ENCODE data around the gene RASSF8. TPM values are rescaled to one million over a fixed set of nuclear protein-coding genes. Genes with fewer than 3 reads are reported as not detected.

The RASSF8 gene
- polyA plus RNA-seq, 3 donors: 0.08 to 0.39 TPM; not detected in 1

DNA sequence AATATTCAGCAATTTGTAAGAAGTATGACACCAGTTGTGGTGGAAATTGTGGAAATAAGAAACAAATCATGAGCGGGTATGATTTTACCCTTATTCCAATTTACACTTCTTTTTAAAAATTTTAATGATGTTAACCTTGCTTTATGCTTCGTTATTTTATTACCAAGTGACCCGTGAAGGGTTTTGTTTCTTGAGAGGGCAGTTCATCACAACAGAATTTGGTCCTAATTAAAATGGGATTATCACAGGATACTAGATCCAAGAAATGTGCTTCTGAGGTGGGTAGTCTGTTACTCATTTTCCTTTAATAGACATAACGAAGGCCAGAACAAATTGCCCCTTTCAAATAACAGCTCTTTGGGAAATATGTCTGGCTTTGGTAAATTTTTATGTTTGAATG lies 25.5 kb upstream of the RASSF8 start:
- Histone ChIP-seq H2AFZ (ENCODE audit: insufficient read depth, low read depth, low read length, poor library complexity, severe bottlenecking) (no peak overlapping the region), H3K9me3 (replicated peaks in 1 of 2; ENCODE audit: control insufficient read depth in 1 of 2, insufficient read depth in 1 of 2, low read length in 2 of 2) (no peaks in the 10 kb centered on the region), H3K36me3 (replicated peaks in 1 of 2; ENCODE audit: control insufficient read depth in 1 of 2, insufficient read depth in 2 of 2, low read length in 2 of 2) (no peaks in the 10 kb centered on the region), H3K9ac (ENCODE audit: insufficient read depth, low read length, poor library complexity, severe bottlenecking) (no peak overlapping the region), H3K4me3 (replicated peaks in 1 of 3; ENCODE audit: low read depth in 2 of 3, low read length in 3 of 3) (no peak overlapping the region), H3K27ac (ENCODE audit: low read depth in 1 of 2, low read length in 2 of 2) (no peak overlapping the region), H3K4me1 (ENCODE audit: control insufficient read depth in 1 of 2, insufficient read depth in 2 of 2, low read length in 2 of 2) (no peaks in the 10 kb centered on the region), H3K4me2 (replicated peaks; ENCODE audit: extremely low read depth, low read length, poor library complexity, severe bottlenecking) (no peak overlapping the region), H3K79me2 (ENCODE audit: insufficient read depth, low read length) (no peaks in the 10 kb centered on the region), H4K20me1 (ENCODE audit: insufficient read depth, low read length) (no peaks in the 10 kb centered on the region), H3K27me3 (ENCODE audit: control insufficient read depth in 2 of 2, insufficient read depth in 2 of 2, low read length in 2 of 2) (no peaks in the 10 kb centered on the region)
- Mint-ChIP-seq H3K27me3 (ENCODE audit: low read depth in 3 of 3) (peaks cover 0 to 3% (median 2%) of the 10 kb centered on the region in 3 donors), H3K4me1 (no peaks in the 10 kb centered on the region), H3K4me3 (no peak overlapping the region), H3K27ac (no peak overlapping the region), H3K9me3 (peaks cover 0 to 4% (median 0%) of the 10 kb centered on the region in 7 donors), H3K36me3 (no peaks in the 10 kb centered on the region)
- intact Hi-C loops (cut with micrococcal nuclease): no loop called here
- WGBS (ENCODE audit: insufficient coverage): no CpG with 5 or more reads among the region's 4 CpGs
- TF ChIP-seq, protein P1, sequence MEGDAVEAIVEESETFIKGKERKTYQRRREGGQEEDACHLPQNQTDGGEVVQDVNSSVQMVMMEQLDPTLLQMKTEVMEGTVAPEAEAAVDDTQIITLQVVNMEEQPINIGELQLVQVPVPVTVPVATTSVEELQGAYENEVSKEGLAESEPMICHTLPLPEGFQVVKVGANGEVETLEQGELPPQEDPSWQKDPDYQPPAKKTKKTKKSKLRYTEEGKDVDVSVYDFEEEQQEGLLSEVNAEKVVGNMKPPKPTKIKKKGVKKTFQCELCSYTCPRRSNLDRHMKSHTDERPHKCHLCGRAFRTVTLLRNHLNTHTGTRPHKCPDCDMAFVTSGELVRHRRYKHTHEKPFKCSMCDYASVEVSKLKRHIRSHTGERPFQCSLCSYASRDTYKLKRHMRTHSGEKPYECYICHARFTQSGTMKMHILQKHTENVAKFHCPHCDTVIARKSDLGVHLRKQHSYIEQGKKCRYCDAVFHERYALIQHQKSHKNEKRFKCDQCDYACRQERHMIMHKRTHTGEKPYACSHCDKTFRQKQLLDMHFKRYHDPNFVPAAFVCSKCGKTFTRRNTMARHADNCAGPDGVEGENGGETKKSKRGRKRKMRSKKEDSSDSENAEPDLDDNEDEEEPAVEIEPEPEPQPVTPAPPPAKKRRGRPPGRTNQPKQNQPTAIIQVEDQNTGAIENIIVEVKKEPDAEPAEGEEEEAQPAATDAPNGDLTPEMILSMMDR (IDR thresholded peaks at IDR 0.05): no peak
- no peak for DNase-seq

DNA sequence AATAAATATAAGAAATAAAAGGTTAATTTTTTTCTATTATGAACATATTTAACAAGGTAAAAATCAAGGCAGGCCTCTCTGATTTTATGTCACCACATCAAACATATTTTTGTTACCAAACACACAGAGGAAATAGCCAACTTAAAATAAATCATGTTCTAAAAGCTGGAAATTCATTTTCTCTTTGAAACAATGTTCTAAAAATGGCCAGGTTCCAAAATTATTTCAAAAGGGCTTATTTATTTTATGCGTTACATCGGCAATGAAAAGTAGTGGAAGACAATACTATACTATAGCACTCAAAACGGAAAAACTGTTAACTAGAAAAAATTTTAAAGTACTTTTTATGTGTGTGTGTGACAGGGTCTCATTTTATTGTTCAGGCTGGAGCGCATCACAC lies 24.0 kb upstream of the RASSF8 start:
- Mint-ChIP-seq H3K9me3 (peaks cover 0 to 4% (median 0%) of the 10 kb centered on the region in 7 donors), H3K4me1 (no peaks in the 10 kb centered on the region), H3K36me3 (no peaks in the 10 kb centered on the region), H3K27me3 (ENCODE audit: low read depth in 3 of 3) (peaks cover 2 to 3% (median 2%) of the 10 kb centered on the region in 3 donors), H3K4me3 (no peak overlapping the region), H3K27ac (no peak overlapping the region)
- Histone ChIP-seq H3K36me3 (replicated peaks in 1 of 2; ENCODE audit: control insufficient read depth in 1 of 2, insufficient read depth in 2 of 2, low read length in 2 of 2) (no peaks in the 10 kb centered on the region), H3K9me3 (replicated peaks in 1 of 2; ENCODE audit: control insufficient read depth in 1 of 2, insufficient read depth in 1 of 2, low read length in 2 of 2) (no peaks in the 10 kb centered on the region), H3K4me2 (replicated peaks; ENCODE audit: extremely low read depth, low read length, poor library complexity, severe bottlenecking) (no peak overlapping the region), H3K9ac (ENCODE audit: insufficient read depth, low read length, poor library complexity, severe bottlenecking) (no peak overlapping the region), H3K4me3 (replicated peaks in 1 of 3; ENCODE audit: low read depth in 2 of 3, low read length in 3 of 3) (no peak overlapping the region), H3K27me3 (ENCODE audit: control insufficient read depth in 2 of 2, insufficient read depth in 2 of 2, low read length in 2 of 2) (no peaks in the 10 kb centered on the region), H3K79me2 (ENCODE audit: insufficient read depth, low read length) (no peaks in the 10 kb centered on the region), H3K27ac (ENCODE audit: low read depth in 1 of 2, low read length in 2 of 2) (no peak overlapping the region), H2AFZ (ENCODE audit: insufficient read depth, low read depth, low read length, poor library complexity, severe bottlenecking) (no peak overlapping the region), H4K20me1 (ENCODE audit: insufficient read depth, low read length) (no peaks in the 10 kb centered on the region), H3K4me1 (ENCODE audit: control insufficient read depth in 1 of 2, insufficient read depth in 2 of 2, low read length in 2 of 2) (no peaks in the 10 kb centered on the region)
- intact Hi-C loops (cut with micrococcal nuclease): no loop called here
- WGBS (ENCODE audit: insufficient coverage): no CpG with 5 or more reads among the region's 4 CpGs
- TF ChIP-seq, protein P1 (IDR thresholded peaks at IDR 0.05): no peak
- no peak for DNase-seq
